22Rv1 (cell line): ENCODE results near the gene TYMS.

ENCODE experiments used
- ZFX ChIP-seq: fragments of 450-650 bp; IDR thresholded peaks from 2 replicates; pipeline ENCODE4 v1.6.1; 2017; ENCODE audit warnings: antibody characterized with exemption, borderline replicate concordance
- TF ChIP-seq, protein P1 (sequence below): fragments of 450-650 bp; IDR thresholded peaks from 2 replicates; pipeline ENCODE4 v1.5.1; 2017; ENCODE audit warnings: mild to moderate bottlenecking

GRCh38 chr18:671405-671804, 14.0 kb downstream of the TYMS start:
- TF ChIP-seq, protein P1, sequence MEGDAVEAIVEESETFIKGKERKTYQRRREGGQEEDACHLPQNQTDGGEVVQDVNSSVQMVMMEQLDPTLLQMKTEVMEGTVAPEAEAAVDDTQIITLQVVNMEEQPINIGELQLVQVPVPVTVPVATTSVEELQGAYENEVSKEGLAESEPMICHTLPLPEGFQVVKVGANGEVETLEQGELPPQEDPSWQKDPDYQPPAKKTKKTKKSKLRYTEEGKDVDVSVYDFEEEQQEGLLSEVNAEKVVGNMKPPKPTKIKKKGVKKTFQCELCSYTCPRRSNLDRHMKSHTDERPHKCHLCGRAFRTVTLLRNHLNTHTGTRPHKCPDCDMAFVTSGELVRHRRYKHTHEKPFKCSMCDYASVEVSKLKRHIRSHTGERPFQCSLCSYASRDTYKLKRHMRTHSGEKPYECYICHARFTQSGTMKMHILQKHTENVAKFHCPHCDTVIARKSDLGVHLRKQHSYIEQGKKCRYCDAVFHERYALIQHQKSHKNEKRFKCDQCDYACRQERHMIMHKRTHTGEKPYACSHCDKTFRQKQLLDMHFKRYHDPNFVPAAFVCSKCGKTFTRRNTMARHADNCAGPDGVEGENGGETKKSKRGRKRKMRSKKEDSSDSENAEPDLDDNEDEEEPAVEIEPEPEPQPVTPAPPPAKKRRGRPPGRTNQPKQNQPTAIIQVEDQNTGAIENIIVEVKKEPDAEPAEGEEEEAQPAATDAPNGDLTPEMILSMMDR = no peak
- no peak for TF ChIP-seq ZFX
